HEK293 (cell line): ENCODE data around the gene ABCG4.

Experiments used
- WT1 ChIP-seq: fragments of 450-650 bp; formaldehyde crosslinking; IDR thresholded peaks from 2 replicates; pipeline ENCODE4 v1.5.1; 2016; ENCODE audit warnings: missing biosample characterization, missing genetic modification characterization
- ZNF202 ChIP-seq: fragments of 450-650 bp; formaldehyde crosslinking; IDR thresholded peaks from 2 replicates; pipeline ENCODE4 v1.5.1; 2016; ENCODE audit warnings: missing biosample characterization, missing genetic modification characterization, borderline replicate concordance
- TF ChIP-seq, protein P1 (sequence below): fragments of 450-650 bp; formaldehyde crosslinking; IDR thresholded peaks from 2 replicates; pipeline ENCODE4 v1.5.1; 2016; ENCODE audit warnings: missing biosample characterization, missing genetic modification characterization

DNA sequence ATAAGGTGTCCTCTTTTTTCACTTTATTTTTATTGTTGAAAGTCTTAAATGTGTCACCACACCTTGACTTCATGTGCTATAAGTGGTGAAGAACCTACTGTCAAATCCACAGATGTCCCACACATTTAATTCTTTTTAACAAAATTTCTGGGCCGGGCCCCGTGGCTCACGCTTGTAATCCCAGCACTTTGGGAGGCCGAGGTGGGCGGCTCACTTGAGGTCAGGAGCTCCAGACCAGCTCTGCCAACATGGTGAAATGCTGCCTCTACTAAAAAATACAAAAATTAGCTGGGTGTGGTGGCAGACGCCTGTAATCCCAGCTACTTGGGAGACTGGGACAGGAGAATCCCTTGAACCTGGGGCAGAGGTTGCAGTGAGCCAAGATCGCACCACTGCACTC lies 60.3 kb downstream of the ABCG4 start:
- TF ChIP-seq, protein P1, sequence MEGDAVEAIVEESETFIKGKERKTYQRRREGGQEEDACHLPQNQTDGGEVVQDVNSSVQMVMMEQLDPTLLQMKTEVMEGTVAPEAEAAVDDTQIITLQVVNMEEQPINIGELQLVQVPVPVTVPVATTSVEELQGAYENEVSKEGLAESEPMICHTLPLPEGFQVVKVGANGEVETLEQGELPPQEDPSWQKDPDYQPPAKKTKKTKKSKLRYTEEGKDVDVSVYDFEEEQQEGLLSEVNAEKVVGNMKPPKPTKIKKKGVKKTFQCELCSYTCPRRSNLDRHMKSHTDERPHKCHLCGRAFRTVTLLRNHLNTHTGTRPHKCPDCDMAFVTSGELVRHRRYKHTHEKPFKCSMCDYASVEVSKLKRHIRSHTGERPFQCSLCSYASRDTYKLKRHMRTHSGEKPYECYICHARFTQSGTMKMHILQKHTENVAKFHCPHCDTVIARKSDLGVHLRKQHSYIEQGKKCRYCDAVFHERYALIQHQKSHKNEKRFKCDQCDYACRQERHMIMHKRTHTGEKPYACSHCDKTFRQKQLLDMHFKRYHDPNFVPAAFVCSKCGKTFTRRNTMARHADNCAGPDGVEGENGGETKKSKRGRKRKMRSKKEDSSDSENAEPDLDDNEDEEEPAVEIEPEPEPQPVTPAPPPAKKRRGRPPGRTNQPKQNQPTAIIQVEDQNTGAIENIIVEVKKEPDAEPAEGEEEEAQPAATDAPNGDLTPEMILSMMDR (tag by site-specific recombination), result no peak
- no peak for TF ChIP-seq ZNF202 (tag by site-specific recombination)
- TF ChIP-seq WT1 (tag by site-specific recombination), result no peak
